Activated CD8-positive, alpha-beta T cell treated with anti-CD3 and anti-CD28 coated beads for 36 hours (primary cell): ENCODE results near the gene MGMT. TPM values are rescaled to one million over a fixed set of nuclear protein-coding genes. Genes with fewer than 3 reads are reported as not detected.

ENCODE experiments used
- ATAC-seq: fragments of 200-7000 bp; cut with Tn5 transposase; one replicate; pipeline ENCODE4 v1.10.0; 2021; ENCODE audit warnings: mild to moderate bottlenecking, moderate library complexity
- CTCF ChIA-PET: fragments of 350-600 bp; sonication (Branson Sonifier 250); formaldehyde crosslinking; loops from one replicate; lab custom pipeline; 2021; ENCODE audit warnings: antibody characterized with exemption; lab: Charles Lee
- POLR2A ChIA-PET: fragments of 350-600 bp; sonication (Branson Sonifier 250); formaldehyde crosslinking; loops from one replicate; lab custom pipeline; 2021; ENCODE audit warnings: antibody characterized with exemption; lab: Charles Lee
- DNase-seq: peaks from one replicate; pipeline ENCODE4 v3.0.0-alpha.2; 2020
- H3K27ac Mint-ChIP-seq: one replicate; pipeline ENCODE4 v1.8.0; 2021; ENCODE audit warnings: mild to moderate bottlenecking, mixed read lengths
- H3K27me3 Mint-ChIP-seq: one replicate; pipeline ENCODE4 v1.8.0; 2021; ENCODE audit warnings: mixed read lengths
- H3K36me3 Mint-ChIP-seq: one replicate; pipeline ENCODE4 v1.8.0; 2021; ENCODE audit warnings: low read depth, mixed read lengths
- H3K4me1 Mint-ChIP-seq: one replicate; pipeline ENCODE4 v1.8.0; 2021; ENCODE audit warnings: low read depth, mixed read lengths
- H3K4me3 Mint-ChIP-seq: one replicate; pipeline ENCODE4 v1.8.0; 2021; ENCODE audit warnings: mild to moderate bottlenecking, moderate library complexity, mixed read lengths
- H3K9me3 Mint-ChIP-seq: one replicate; pipeline ENCODE4 v1.8.0; 2021; ENCODE audit warnings: mixed read lengths
- CTCF ChIP-seq: fragments of 200-600 bp; IDR thresholded peaks from one replicate; pipeline ENCODE4 v1.8.0; 2022; ENCODE audit warnings: antibody characterized with exemption, mild to moderate bottlenecking
- intact Hi-C: fragments of 100-400 bp; cut with micrococcal nuclease; formaldehyde crosslinking; loops from one replicate; pipeline ENCODE4 v1.10.0; 2022
- total RNA-seq, 2 experiments: library from RNA; stranded (reverse); gene quantifications; one replicate each; pipeline ENCODE4 v1.2.3, GENCODE V29; 2021

MGMT gene
- total RNA-seq, 2 experiments from 2014 or later, result 16.2 to 17.0 TPM

GRCh38 chr10:129654461-129654860 is 187.4 kb downstream of the MGMT start:
- Mint-ChIP-seq H3K27me3 (no peaks in the 10 kb centered on the region), H3K4me1 (no peaks in the 10 kb centered on the region), H3K4me3 (no peak overlapping the region), H3K36me3 (peaks cover 29% of the 10 kb centered on the region), H3K27ac (no peak overlapping the region), H3K9me3 (no peaks in the 10 kb centered on the region)
- intact Hi-C loops, result no loop called here
- CTCF ChIA-PET, result no interaction called here
- DNase-seq (no peak), ATAC-seq (no peak)
- POLR2A ChIA-PET, result no interaction called here
- no peak for TF ChIP-seq CTCF

- ChIA-PET CTCF (no interaction called here), POLR2A (no interaction called here)
- ATAC-seq (no peak), DNase-seq (no peak)
- H3K27ac Mint-ChIP-seq, result no peak overlapping the region
- intact Hi-C loops, result no loop called here
- TF ChIP-seq CTCF, result no peak
- H3K4me3 Mint-ChIP-seq, result no peak overlapping the region
- peaks cover 29% of the 10 kb centered on the region for H3K36me3 Mint-ChIP-seq
- no peaks in the 10 kb centered on the region for H3K27me3 Mint-ChIP-seq
- no peaks in the 10 kb centered on the region for H3K4me1 Mint-ChIP-seq
- no peaks in the 10 kb centered on the region for H3K9me3 Mint-ChIP-seq
Measured at GRCh38 chr10:129655007-129655678, 188.1 kb downstream of the MGMT start.

GRCh38 chr10:129655679-129656031 is 188.6 kb downstream of the MGMT start:
- ChIA-PET CTCF (no interaction called here), POLR2A (no interaction called here)
- H3K4me3 Mint-ChIP-seq, result no peak overlapping the region
- no peaks in the 10 kb centered on the region for H3K27me3 Mint-ChIP-seq
- no peaks in the 10 kb centered on the region for H3K9me3 Mint-ChIP-seq
- DNase-seq, result no peak
- intact Hi-C loops, result no loop called here
- no peaks in the 10 kb centered on the region for H3K4me1 Mint-ChIP-seq
- peaks cover 28% of the 10 kb centered on the region for H3K36me3 Mint-ChIP-seq
- TF ChIP-seq CTCF, result no peak
- ATAC-seq, result no peak
- H3K27ac Mint-ChIP-seq, result no peak overlapping the region

GRCh38 chr10:129656642-129657041 is 189.6 kb downstream of the MGMT start:
- Mint-ChIP-seq H3K9me3 (peaks cover 2% of the 10 kb centered on the region), H3K27me3 (no peaks in the 10 kb centered on the region), H3K27ac (no peak overlapping the region), H3K4me3 (no peak overlapping the region), H3K36me3 (peaks cover 31% of the 10 kb centered on the region), H3K4me1 (no peaks in the 10 kb centered on the region)
- DNase-seq (no peak), ATAC-seq (no peak)
- intact Hi-C loops, result no loop called here
- ChIA-PET POLR2A (no interaction called here), CTCF (no interaction called here)
- no peak for TF ChIP-seq CTCF

GRCh38 chr10:129657297-129658017 is 190.4 kb downstream of the MGMT start:
- POLR2A ChIA-PET, result no interaction called here
- H3K9me3 Mint-ChIP-seq, result peaks cover 6% of the 10 kb centered on the region
- no peak for TF ChIP-seq CTCF

More at GRCh38 chr10:129657297-129658017, 190.4 kb downstream of the MGMT start:
- H3K27ac Mint-ChIP-seq, result no peak overlapping the region
- H3K36me3 Mint-ChIP-seq, result peaks cover 31% of the 10 kb centered on the region
- ATAC-seq (no peak), DNase-seq (no peak)
- H3K4me3 Mint-ChIP-seq, result no peak overlapping the region
- intact Hi-C loops, result no loop called here
- no peaks in the 10 kb centered on the region for H3K27me3 Mint-ChIP-seq
- CTCF ChIA-PET, result interaction anchor here (1.2 kb wide), 1 partner anchor 403 kb away, joined by 3 read pairs; no protein-coding TSS in a partner anchor
- no peaks in the 10 kb centered on the region for H3K4me1 Mint-ChIP-seq
